Activated naive CD4-positive, alpha-beta T cell treated with anti-CD3 and anti-CD28 coated beads, Interleukin-2, amount 10 ng/mL, durations not matched to agents 7 days and 5 days (primary cell): ENCODE results near the gene CLCN6.

ENCODE experiments used
- CTCF ChIA-PET: fragments of 350-600 bp; sonication (Branson Sonifier 250); formaldehyde crosslinking; loops from one replicate; lab custom pipeline; 2021; ENCODE audit warnings: antibody characterized with exemption; lab: Charles Lee
- DNase-seq: peaks from one replicate; pipeline ENCODE4 v3.0.0-alpha.2; 2020
- H3K27ac Mint-ChIP-seq: one replicate; pipeline ENCODE4 v1.8.0; 2021; ENCODE audit warnings: mild to moderate bottlenecking, moderate library complexity, mixed read lengths
- H3K27me3 Mint-ChIP-seq: one replicate; pipeline ENCODE4 v1.8.0; 2021; ENCODE audit warnings: mild to moderate bottlenecking, mixed read lengths
- H3K36me3 Mint-ChIP-seq: one replicate; pipeline ENCODE4 v1.8.0; 2021; ENCODE audit warnings: mixed read lengths
- H3K4me1 Mint-ChIP-seq: one replicate; pipeline ENCODE4 v1.8.0; 2021; ENCODE audit warnings: mixed read lengths
- H3K4me3 Mint-ChIP-seq: one replicate; pipeline ENCODE4 v1.8.0; 2021; ENCODE audit warnings: mild to moderate bottlenecking, moderate library complexity, mixed read lengths
- H3K9me3 Mint-ChIP-seq: one replicate; pipeline ENCODE4 v1.8.0; 2021; ENCODE audit warnings: mixed read lengths

CLCN6 gene

DNA sequence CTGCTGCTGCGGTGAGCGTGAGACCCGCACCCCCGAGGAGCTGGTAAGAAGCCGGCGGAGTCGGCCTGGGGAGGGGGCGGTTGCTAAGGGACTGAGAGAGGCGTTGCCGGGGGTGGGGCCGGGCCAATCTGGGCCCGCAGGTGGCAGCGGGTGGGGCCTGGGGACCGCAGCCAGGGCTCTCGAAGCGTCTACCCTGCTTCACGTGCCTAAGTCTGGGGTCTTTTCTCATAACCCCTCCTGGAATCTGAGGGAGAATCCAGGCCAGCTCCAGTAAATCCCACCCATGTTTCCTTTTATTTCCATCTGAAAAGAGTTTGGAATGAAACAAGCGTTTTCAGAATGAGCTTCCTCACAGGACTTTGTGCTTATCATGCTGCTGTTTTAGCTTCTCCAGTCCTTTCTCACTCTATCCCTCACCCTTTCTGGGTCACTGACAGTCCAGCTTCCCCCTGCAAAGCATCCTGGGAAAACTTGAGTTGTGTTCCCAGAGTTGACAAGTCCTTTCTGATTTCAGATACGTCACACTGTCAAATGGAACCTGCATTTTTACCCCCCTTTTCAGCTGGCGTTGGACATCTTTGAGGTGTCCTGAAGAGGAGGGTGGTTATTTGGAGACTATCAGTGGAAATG lies 431 bp downstream of the CLCN6 start:
- no peak for DNase-seq
- H3K4me1 Mint-ChIP-seq = peaks cover 68% of the 10 kb centered on the region
- H3K9me3 Mint-ChIP-seq = no peaks in the 10 kb centered on the region
- H3K27ac Mint-ChIP-seq = peak overlapping the region; percentile 85
- H3K4me3 Mint-ChIP-seq = peak overlapping the region; percentile 88
- peaks cover 25% of the 10 kb centered on the region for H3K36me3 Mint-ChIP-seq
- CTCF ChIA-PET = interaction anchor here (0.6 to 1.1 kb wide), 2 partner anchors 30 to 142 kb away, joined by 3 read pairs; no protein-coding TSS in a partner anchor
- H3K27me3 Mint-ChIP-seq = no peaks in the 10 kb centered on the region

DNA sequence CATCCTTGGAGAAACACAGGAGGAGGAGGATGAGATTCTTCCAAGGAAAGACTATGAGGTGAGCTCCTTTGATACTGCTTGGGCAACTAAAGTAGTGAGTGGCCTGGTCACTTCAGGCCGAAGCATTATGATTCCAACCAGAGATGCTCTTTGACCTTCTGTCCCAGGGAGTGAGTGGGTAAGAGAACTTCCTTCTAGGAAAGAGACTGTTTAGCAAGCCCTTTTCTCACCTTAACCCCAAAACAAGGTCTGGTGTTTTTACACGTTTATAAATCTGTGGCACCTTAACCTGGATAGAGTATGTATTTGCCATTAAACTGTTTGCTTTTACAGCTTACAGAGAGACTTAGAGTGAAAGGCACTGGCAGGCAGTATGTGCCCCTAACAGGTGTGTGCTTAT lies 1.1 kb downstream of the CLCN6 start:
- H3K27me3 Mint-ChIP-seq = no peaks in the 10 kb centered on the region
- H3K9me3 Mint-ChIP-seq = no peaks in the 10 kb centered on the region
- H3K36me3 Mint-ChIP-seq = peaks cover 24% of the 10 kb centered on the region
- CTCF ChIA-PET = interaction anchor here (0.6 to 1.3 kb wide), 3 partner anchors 30 to 86 kb away, joined by 3 to 4 read pairs (median 3); no protein-coding TSS in a partner anchor
- no peak for DNase-seq
- H3K4me1 Mint-ChIP-seq = peaks cover 63% of the 10 kb centered on the region
- peak overlapping the region; percentile 88 for H3K4me3 Mint-ChIP-seq
- H3K27ac Mint-ChIP-seq = peak overlapping the region; percentile 85

DNA sequence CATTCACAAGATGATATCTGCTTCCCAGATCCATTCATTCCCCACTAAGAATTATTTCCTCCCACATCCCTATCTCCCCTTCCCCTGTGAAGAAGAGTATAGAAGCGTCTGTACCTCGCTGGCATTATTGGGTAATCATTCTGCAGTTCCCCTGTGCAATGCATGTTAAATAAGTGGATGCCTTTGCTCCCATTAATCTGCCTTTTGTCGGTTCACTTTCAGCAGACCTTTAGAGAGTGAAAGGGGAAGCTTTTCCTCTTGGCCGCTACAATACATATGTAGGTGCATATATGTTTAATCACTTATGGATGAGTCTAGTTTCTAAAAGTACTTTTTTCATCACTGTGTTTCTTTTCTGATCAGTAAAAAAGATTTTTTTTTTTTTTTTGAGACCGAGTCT lies 7.0 kb downstream of the CLCN6 start:
- peaks cover 29% of the 10 kb centered on the region for H3K36me3 Mint-ChIP-seq
- no peaks in the 10 kb centered on the region for H3K9me3 Mint-ChIP-seq
- H3K27me3 Mint-ChIP-seq = no peaks in the 10 kb centered on the region
- CTCF ChIA-PET = no interaction called here
- H3K4me3 Mint-ChIP-seq = no peak overlapping the region
- DNase-seq = no peak
- no peak overlapping the region for H3K27ac Mint-ChIP-seq
- H3K4me1 Mint-ChIP-seq = peaks cover 15% of the 10 kb centered on the region

- Mint-ChIP-seq H3K36me3 (peaks cover 25% of the 10 kb centered on the region), H3K27me3 (no peaks in the 10 kb centered on the region), H3K4me1 (peaks cover 2% of the 10 kb centered on the region), H3K9me3 (no peaks in the 10 kb centered on the region), H3K27ac (no peak overlapping the region), H3K4me3 (no peak overlapping the region)
- no peak for DNase-seq
- CTCF ChIA-PET = no interaction called here
Measured at GRCh38 chr1:11817192-11817591, 11.2 kb downstream of the CLCN6 start.

GRCh38 chr1:11822091-11822490 lies 16.1 kb downstream of the CLCN6 start:
- Mint-ChIP-seq H3K4me1 (no peaks in the 10 kb centered on the region), H3K27me3 (no peaks in the 10 kb centered on the region), H3K27ac (no peak overlapping the region), H3K4me3 (no peak overlapping the region), H3K36me3 (peaks cover 19% of the 10 kb centered on the region), H3K9me3 (no peaks in the 10 kb centered on the region)
- CTCF ChIA-PET = no interaction called here
- no peak for DNase-seq

GRCh38 chr1:11823366-11824137 lies 17.6 kb downstream of the CLCN6 start:
- H3K9me3 Mint-ChIP-seq = no peaks in the 10 kb centered on the region
- CTCF ChIA-PET = interaction anchor here (0.6 to 1.1 kb wide), 3 partner anchors 84 to 1422 kb away, joined by 3 read pairs; no protein-coding TSS in a partner anchor
- H3K4me1 Mint-ChIP-seq = no peaks in the 10 kb centered on the region
- H3K27ac Mint-ChIP-seq = no peak overlapping the region
- peaks cover 21% of the 10 kb centered on the region for H3K36me3 Mint-ChIP-seq
- no peak overlapping the region for H3K4me3 Mint-ChIP-seq
- H3K27me3 Mint-ChIP-seq = no peaks in the 10 kb centered on the region
- no peak for DNase-seq

- no peaks in the 10 kb centered on the region for H3K4me1 Mint-ChIP-seq
- peaks cover 22% of the 10 kb centered on the region for H3K36me3 Mint-ChIP-seq
- H3K4me3 Mint-ChIP-seq = no peak overlapping the region
- no peaks in the 10 kb centered on the region for H3K9me3 Mint-ChIP-seq
- no peaks in the 10 kb centered on the region for H3K27me3 Mint-ChIP-seq
- DNase-seq = no peak
- H3K27ac Mint-ChIP-seq = no peak overlapping the region
- CTCF ChIA-PET = interaction anchor here (1.2 kb wide), 1 partner anchor 13 kb away, joined by 3 read pairs; no protein-coding TSS in a partner anchor
Measured at GRCh38 chr1:11825131-11825530, 19.1 kb downstream of the CLCN6 start.

GRCh38 chr1:11826946-11827345 lies 21.0 kb downstream of the CLCN6 start:
- H3K4me3 Mint-ChIP-seq = no peak overlapping the region
- CTCF ChIA-PET = no interaction called here
- no peak overlapping the region for H3K27ac Mint-ChIP-seq
- peaks cover 22% of the 10 kb centered on the region for H3K36me3 Mint-ChIP-seq
- no peaks in the 10 kb centered on the region for H3K4me1 Mint-ChIP-seq
- no peaks in the 10 kb centered on the region for H3K9me3 Mint-ChIP-seq
- H3K27me3 Mint-ChIP-seq = no peaks in the 10 kb centered on the region
- DNase-seq = no peak

GRCh38 chr1:11828511-11828910 lies 22.5 kb downstream of the CLCN6 start:
- CTCF ChIA-PET = interaction anchor here (1.0 to 1.9 kb wide), 2 partner anchors 9 to 10 kb away, joined by 3 to 4 read pairs; no protein-coding TSS in a partner anchor
- Mint-ChIP-seq H3K27ac (no peak overlapping the region), H3K4me1 (no peaks in the 10 kb centered on the region), H3K27me3 (no peaks in the 10 kb centered on the region), H3K9me3 (no peaks in the 10 kb centered on the region), H3K36me3 (peaks cover 20% of the 10 kb centered on the region), H3K4me3 (no peak overlapping the region)
- DNase-seq = no peak

- peaks cover 27% of the 10 kb centered on the region for H3K36me3 Mint-ChIP-seq
- no peaks in the 10 kb centered on the region for H3K4me1 Mint-ChIP-seq
Measured at GRCh38 chr1:11831945-11832725, 26.1 kb downstream of the CLCN6 start.

GRCh38 chr1:11833497-11833896 lies 27.5 kb downstream of the CLCN6 start:
- Mint-ChIP-seq H3K4me3 (no peak overlapping the region), H3K4me1 (no peaks in the 10 kb centered on the region), H3K9me3 (no peaks in the 10 kb centered on the region), H3K36me3 (peaks cover 27% of the 10 kb centered on the region), H3K27ac (no peak overlapping the region), H3K27me3 (no peaks in the 10 kb centered on the region)
- DNase-seq = no peak
- CTCF ChIA-PET = no interaction called here

More at GRCh38 chr1:11831945-11832725, 26.1 kb downstream of the CLCN6 start:
- no peak overlapping the region for H3K27ac Mint-ChIP-seq
- no peaks in the 10 kb centered on the region for H3K9me3 Mint-ChIP-seq
- CTCF ChIA-PET = interaction anchor here (1.0 to 1.1 kb wide), 2 partner anchors 60 to 62 kb away, joined by 3 read pairs; no protein-coding TSS in a partner anchor
- no peaks in the 10 kb centered on the region for H3K27me3 Mint-ChIP-seq
- DNase-seq = no peak
- no peak overlapping the region for H3K4me3 Mint-ChIP-seq

DNA sequence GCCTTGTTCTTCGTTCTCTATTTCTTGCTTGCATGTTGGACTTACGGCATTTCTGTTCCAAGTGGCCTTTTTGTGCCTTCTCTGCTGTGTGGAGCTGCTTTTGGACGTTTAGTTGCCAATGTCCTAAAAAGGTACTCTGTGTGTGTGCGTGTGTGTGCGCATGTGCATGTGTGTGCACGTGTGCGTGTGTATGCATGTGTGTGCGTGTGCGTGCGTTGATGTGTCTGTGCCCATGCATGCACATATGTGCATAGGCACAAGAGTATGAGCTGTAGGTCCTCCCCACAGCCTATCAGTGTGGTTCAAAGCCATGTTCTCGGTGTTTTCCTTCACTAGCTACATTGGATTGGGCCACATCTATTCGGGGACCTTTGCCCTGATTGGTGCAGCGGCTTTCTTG lies 27.9 kb downstream of the CLCN6 start:
- Mint-ChIP-seq H3K4me1 (peaks cover 3% of the 10 kb centered on the region), H3K9me3 (no peaks in the 10 kb centered on the region), H3K27me3 (no peaks in the 10 kb centered on the region), H3K27ac (no peak overlapping the region), H3K4me3 (no peak overlapping the region), H3K36me3 (peaks cover 28% of the 10 kb centered on the region)
- no peak for DNase-seq
- CTCF ChIA-PET = no interaction called here

GRCh38 chr1:11835441-11836225 lies 29.6 kb downstream of the CLCN6 start:
- no peak overlapping the region for H3K4me3 Mint-ChIP-seq
- CTCF ChIA-PET = interaction anchor here (0.6 to 5.0 kb wide), 3 partner anchors 49 to 63 kb away, joined by 3 to 36 read pairs (median 3); no protein-coding TSS in a partner anchor
- H3K4me1 Mint-ChIP-seq = peaks cover 3% of the 10 kb centered on the region
- DNase-seq = no peak
- peaks cover 20% of the 10 kb centered on the region for H3K36me3 Mint-ChIP-seq
- H3K9me3 Mint-ChIP-seq = no peaks in the 10 kb centered on the region
- no peak overlapping the region for H3K27ac Mint-ChIP-seq
- no peaks in the 10 kb centered on the region for H3K27me3 Mint-ChIP-seq
